Body of pancreas (tissue), 4 donors: ENCODE data around the gene MORC1. TPM values are rescaled to one million over a fixed set of nuclear protein-coding genes. Genes with fewer than 3 reads are reported as not detected.

ENCODE experiments used
- ATAC-seq: fragments of 150-250 bp; one replicate; pipeline ENCODE4 v1.9.1; 2016
- DNase-seq, 4 donors: peaks; one replicate each; pipeline ENCODE4 v3.0.0-alpha.2; 2019
- H3K27ac ChIP-seq, 4 donors: fragments of 200-600 bp; sonication (generic); 1 replicate in 3 of 4; 2 replicates in 1 of 4; pipeline versions ENCODE4 v1.5.1 to v1.6.1; 2016 to 2019; ENCODE audit warnings: mild to moderate bottlenecking in 1 of 4, mixed read lengths in 1 of 4, moderate library complexity in 1 of 4
- H3K27me3 ChIP-seq, 2 donors: fragments of 200-600 bp; sonication (generic); one replicate each; pipeline ENCODE4 v1.6.0; 2016; ENCODE audit warnings: mild to moderate bottlenecking in 1 of 2
- H3K36me3 ChIP-seq, 2 donors: fragments of 200-600 bp; sonication (generic); replicated peaks in 1 of 2; 2 replicates each; pipeline ENCODE4 v1.5.1; 2016; ENCODE audit warnings: low read depth in 2 of 2; ENCODE audit not compliant: insufficient read depth in 1 of 2
- H3K4me1 ChIP-seq: fragments of 200-600 bp; sonication (generic); one replicate; pipeline ENCODE4 v1.6.0; 2016
- H3K4me3 ChIP-seq, 2 donors: fragments of 200-600 bp; sonication (generic); 1 replicate in 1 of 2; 2 replicates in 1 of 2; pipeline ENCODE4 v1.5.1; 2016 to 2019
- H3K9me3 ChIP-seq, 3 donors: fragments of 200-600 bp; sonication (generic); 1 replicate in 2 of 3; 2 replicates in 1 of 3; pipeline ENCODE4 v1.5.1; 2016
- POLR2A ChIP-seq, 3 donors: fragments of 450-650 bp; IDR thresholded peaks; one replicate each; pipeline ENCODE4 v1.6.1; 2016; ENCODE audit warnings: antibody characterized with exemption in 3 of 3, mild to moderate bottlenecking in 2 of 3
- WGBS, 2 donors: methylation state at CpG; one replicate each; pipeline ENCODE4 v1.1.5; 2017; 5-methylcytosine and 5-hydroxymethylcytosine counted together
- intact Hi-C: fragments of 100-400 bp; cut with DNase I; formaldehyde crosslinking; loops from one replicate; pipeline ENCODE4 v1.15.1; 2023
- total RNA-seq, 2 donors: library from RNA; depleted of rRNA; stranded (reverse); fragments of >200 nt; gene quantifications; one replicate each; pipeline ENCODE4 v1.1.0, GENCODE V29; 2016
- TF ChIP-seq, protein P1 (sequence below), 7 experiments: fragments of 450-650 bp in 4 of 7; fragments of 200-600 bp in 3 of 7; sonication (generic) in 3 of 7; IDR thresholded peaks; one replicate each; pipeline ENCODE4 v1.5.1; 2016 to 2019; ENCODE audit warnings: antibody characterized with exemption in 7 of 7

The MORC1 gene
- total RNA-seq, 2 donors from 2014 or later = not detected

DNA sequence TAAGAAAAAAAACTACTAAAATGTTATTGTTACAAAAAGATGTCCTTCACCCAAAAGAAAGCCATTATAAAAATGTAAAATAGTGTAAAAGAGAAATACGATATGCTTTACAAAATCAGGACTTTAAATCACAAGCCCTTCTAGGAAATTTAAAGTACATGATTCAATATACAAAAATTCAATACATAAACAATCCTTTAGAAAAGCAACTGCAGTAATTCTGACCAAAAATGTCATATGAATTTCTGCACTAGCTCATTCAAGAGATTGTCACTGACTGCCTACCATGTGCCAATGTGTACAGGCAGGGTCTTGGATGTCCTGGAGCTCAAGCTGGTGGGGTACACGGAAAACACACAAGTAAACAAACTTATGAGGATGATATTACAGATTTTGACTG is 2.5 kb downstream of the MORC1 start:
- intact Hi-C loops = no loop called here
- H3K27ac ChIP-seq = no peak overlapping the region
- H3K9me3 ChIP-seq = no peaks in the 10 kb centered on the region
- no peaks in the 10 kb centered on the region for H3K27me3 ChIP-seq
- no peaks in the 10 kb centered on the region for H3K4me1 ChIP-seq
- no peaks in the 10 kb centered on the region for H3K36me3 ChIP-seq
- ATAC-seq = no peak
- no peak overlapping the region for H3K4me3 ChIP-seq
- TF ChIP-seq, protein P1, sequence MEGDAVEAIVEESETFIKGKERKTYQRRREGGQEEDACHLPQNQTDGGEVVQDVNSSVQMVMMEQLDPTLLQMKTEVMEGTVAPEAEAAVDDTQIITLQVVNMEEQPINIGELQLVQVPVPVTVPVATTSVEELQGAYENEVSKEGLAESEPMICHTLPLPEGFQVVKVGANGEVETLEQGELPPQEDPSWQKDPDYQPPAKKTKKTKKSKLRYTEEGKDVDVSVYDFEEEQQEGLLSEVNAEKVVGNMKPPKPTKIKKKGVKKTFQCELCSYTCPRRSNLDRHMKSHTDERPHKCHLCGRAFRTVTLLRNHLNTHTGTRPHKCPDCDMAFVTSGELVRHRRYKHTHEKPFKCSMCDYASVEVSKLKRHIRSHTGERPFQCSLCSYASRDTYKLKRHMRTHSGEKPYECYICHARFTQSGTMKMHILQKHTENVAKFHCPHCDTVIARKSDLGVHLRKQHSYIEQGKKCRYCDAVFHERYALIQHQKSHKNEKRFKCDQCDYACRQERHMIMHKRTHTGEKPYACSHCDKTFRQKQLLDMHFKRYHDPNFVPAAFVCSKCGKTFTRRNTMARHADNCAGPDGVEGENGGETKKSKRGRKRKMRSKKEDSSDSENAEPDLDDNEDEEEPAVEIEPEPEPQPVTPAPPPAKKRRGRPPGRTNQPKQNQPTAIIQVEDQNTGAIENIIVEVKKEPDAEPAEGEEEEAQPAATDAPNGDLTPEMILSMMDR (IDR thresholded peaks at IDR 0.05) = no peak
- no peak for TF ChIP-seq POLR2A (IDR thresholded peaks at IDR 0.05)
- 57 to 58% methylated on average over 2 of the region's 2 CpGs for WGBS, 2 donors
- DNase-seq = no peak

GRCh38 chr3:109114746-109115145 is 3.2 kb downstream of the MORC1 start:
- intact Hi-C loops = no loop called here
- DNase-seq = no peak
- Histone ChIP-seq H3K27me3 (no peaks in the 10 kb centered on the region), H3K4me3 (no peak overlapping the region), H3K27ac (no peak overlapping the region), H3K9me3 (no peaks in the 10 kb centered on the region), H3K36me3 (no peaks in the 10 kb centered on the region), H3K4me1 (no peaks in the 10 kb centered on the region)
- no peak for ATAC-seq
- TF ChIP-seq, protein P1 (IDR thresholded peaks at IDR 0.05) = no peak
- no peak for TF ChIP-seq POLR2A (IDR thresholded peaks at IDR 0.05)
- WGBS, 2 donors = 69 to 74% methylated on average over 4 of the region's 4 CpGs

DNA sequence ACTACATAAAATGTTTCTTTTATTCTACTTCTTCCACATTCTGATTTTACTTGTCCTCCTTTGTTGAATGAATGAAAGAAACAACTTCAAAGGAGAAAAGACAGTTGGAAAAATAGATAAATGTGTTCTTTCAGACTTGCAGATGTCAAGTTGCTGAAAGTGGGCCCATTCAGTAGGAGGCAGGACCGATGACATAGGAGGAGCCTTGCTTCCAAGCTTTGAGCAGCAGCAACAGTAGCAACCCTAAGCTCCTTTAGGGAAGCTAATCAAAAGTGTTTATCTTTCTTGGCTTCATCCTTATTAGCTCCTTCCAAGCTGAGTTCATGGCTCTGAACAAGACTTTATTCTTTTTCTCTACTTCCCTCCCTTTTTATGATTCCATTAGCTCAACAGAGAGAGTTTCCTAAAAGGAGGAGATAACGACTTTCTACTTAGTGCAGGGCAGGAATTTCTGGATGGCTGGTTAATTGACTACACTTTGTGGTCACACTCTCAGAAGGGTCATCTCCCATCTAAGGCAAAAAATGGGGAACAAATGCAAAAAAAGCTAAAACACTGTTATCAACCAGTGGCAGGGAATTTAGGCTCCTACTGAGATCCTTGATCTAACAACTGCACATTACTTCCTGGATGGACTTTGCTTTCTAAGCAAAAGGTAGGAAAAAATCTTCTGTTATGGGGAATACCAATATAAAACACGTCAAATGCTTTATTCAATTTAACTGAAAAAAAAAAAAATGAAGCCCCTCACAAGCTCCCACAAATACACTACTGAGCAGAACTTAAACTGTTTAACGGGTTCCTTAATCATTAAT is 4.8 kb downstream of the MORC1 start:
- TF ChIP-seq POLR2A (IDR thresholded peaks at IDR 0.05) = no peak
- TF ChIP-seq, protein P1 (IDR thresholded peaks at IDR 0.05) = no peak

DNA sequence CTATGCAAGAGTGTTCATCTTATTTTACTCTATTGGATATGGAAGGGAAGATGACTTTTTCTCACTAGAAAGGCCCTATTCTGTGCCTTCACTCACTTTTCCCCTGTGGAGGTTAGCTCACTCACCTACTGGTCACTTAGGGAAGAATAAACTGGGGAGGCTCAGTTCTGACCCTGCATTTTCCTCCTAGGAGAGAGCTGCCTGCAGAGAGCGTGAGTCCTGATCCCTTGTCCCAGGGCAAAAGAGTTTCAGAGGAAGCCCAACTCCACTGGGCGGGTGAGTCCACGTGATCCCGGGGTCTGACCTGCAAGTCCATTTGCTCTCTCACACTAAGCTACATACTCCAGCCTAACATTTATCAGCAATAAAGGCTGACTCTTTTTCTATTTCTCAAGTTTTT is 8.4 kb downstream of the MORC1 start:
- no peak overlapping the region for H3K4me3 ChIP-seq
- no peak for TF ChIP-seq POLR2A (IDR thresholded peaks at IDR 0.05)
- TF ChIP-seq, protein P1 (IDR thresholded peaks at IDR 0.05) = no peak
- H3K27me3 ChIP-seq = no peaks in the 10 kb centered on the region
- DNase-seq (no peak), ATAC-seq (no peak)
- no peaks in the 10 kb centered on the region for H3K4me1 ChIP-seq
- no peak overlapping the region for H3K27ac ChIP-seq
- 86 to 88% methylated on average over 3 to 4 of the region's 4 CpGs for WGBS, 2 donors
- H3K36me3 ChIP-seq = no peaks in the 10 kb centered on the region
- H3K9me3 ChIP-seq = no peaks in the 10 kb centered on the region
- intact Hi-C loops = no loop called here

More for the DNA sequence above, 4.8 kb downstream of the MORC1 start:
- H3K4me3 ChIP-seq = no peak overlapping the region
- H3K27ac ChIP-seq = no peak overlapping the region
- H3K36me3 ChIP-seq = no peaks in the 10 kb centered on the region
- ATAC-seq (no peak), DNase-seq (no peak)
- no peaks in the 10 kb centered on the region for H3K9me3 ChIP-seq
- no peaks in the 10 kb centered on the region for H3K27me3 ChIP-seq
- intact Hi-C loops = no loop called here
- 57 to 65% methylated on average over 4 of the region's 4 CpGs for WGBS, 2 donors
- no peaks in the 10 kb centered on the region for H3K4me1 ChIP-seq
